Inflammatory macrophage treated with lipopolysaccharide for 1 hour (primary cell): ENCODE results near the gene PRUNE1.

Experiments
- DNase-seq, 2 donors: peaks; one replicate each; pipeline ENCODE4 v3.0.0-alpha.2; 2020 to 2022

The PRUNE1 gene

GRCh38 chr1:151006327-151007052, 1.8 kb upstream of the PRUNE1 start, which contains the start of gene MINDY1:
Gene MINDY1, minus strand, starts transcription at chr1:151006902. Its CDS starts 4,285 bp downstream, at chr1:151002617.
- DNase-seq, result peak; percentile 64 to 70

- DNase-seq, result no peak
Observed at GRCh38 chr1:151007853-151008243, 401 bp upstream of the PRUNE1 start.

GRCh38 chr1:151009206-151009587, 948 bp downstream of the PRUNE1 start:
- DNase-seq, result no peak

- no peak for DNase-seq
Observed at GRCh38 chr1:151009674-151010345, 1.6 kb downstream of the PRUNE1 start.

GRCh38 chr1:151010346-151010726, 2.1 kb downstream of the PRUNE1 start:
- no peak for DNase-seq

- no peak for DNase-seq
Observed at GRCh38 chr1:151011154-151011850, 3.1 kb downstream of the PRUNE1 start.

- no peak for DNase-seq
Observed at GRCh38 chr1:151012684-151013471, 4.6 kb downstream of the PRUNE1 start.

- DNase-seq, result no peak
Observed at GRCh38 chr1:151013518-151013917, 5.3 kb downstream of the PRUNE1 start.

- peak; percentile 64 to 90 for DNase-seq
Observed at GRCh38 chr1:151024540-151025146, 16.4 kb downstream of the PRUNE1 start.

GRCh38 chr1:151026460-151026859, 18.2 kb downstream of the PRUNE1 start:
- DNase-seq, result no peak

- DNase-seq, result no peak
Observed at GRCh38 chr1:151032164-151032563, 23.9 kb downstream of the PRUNE1 start.

- DNase-seq, result no peak
Observed at GRCh38 chr1:151035167-151035566, 26.9 kb downstream of the PRUNE1 start.

GRCh38 chr1:151036356-151036755, 28.1 kb downstream of the PRUNE1 start, which contains the start of gene BNIPL:
Gene BNIPL, plus strand, starts transcription at chr1:151036586. Its CDS starts 140 bp downstream, at chr1:151036726.
- DNase-seq, result no peak

GRCh38 chr1:151037032-151037431, 28.8 kb downstream of the PRUNE1 start:
- DNase-seq, result no peak

- no peak for DNase-seq
Observed at GRCh38 chr1:151039521-151039920, 31.3 kb downstream of the PRUNE1 start.

GRCh38 chr1:151043163-151043562, 34.9 kb downstream of the PRUNE1 start:
- no peak for DNase-seq

GRCh38 chr1:151047591-151047924, 39.3 kb downstream of the PRUNE1 start, which contains the start of gene C1orf56:
Gene C1orf56, plus strand, starts transcription at chr1:151047751. Its CDS starts 97 bp downstream, at chr1:151047848.
- no peak for DNase-seq

GRCh38 chr1:151047925-151048644, 39.8 kb downstream of the PRUNE1 start:
- DNase-seq, result peak; percentile 46 to 53

GRCh38 chr1:151048645-151049032, 40.4 kb downstream of the PRUNE1 start:
- no peak for DNase-seq

- no peak for DNase-seq
Observed at GRCh38 chr1:151049458-151049857, 41.2 kb downstream of the PRUNE1 start.

GRCh38 chr1:151050051-151050688, 41.9 kb downstream of the PRUNE1 start:
- no peak for DNase-seq
